ENCODE results near the gene JAKMIP1.

The JAKMIP1 gene

GRCh38 chr4:6229095-6229494, 28.7 kb upstream of the JAKMIP1 start:
- POLR2A ChIA-PET (ENCODE audit: low non-redundant PET), result no interaction called here
- CTCF ChIA-PET, result no interaction called here
- DNase-seq (ENCODE audit: low spot score), result no peak
- TF ChIP-seq CTCF (conservative IDR thresholded peaks at IDR 0.05; ENCODE audit: low read depth), result no peak
- no peak overlapping the region for H3K27ac ChIP-seq

- DNase-seq (ENCODE audit: low spot score), result no peak
- ChIA-PET POLR2A (ENCODE audit: low non-redundant PET) (no interaction called here), CTCF (no interaction called here)
- H3K27ac ChIP-seq, result no peak overlapping the region
- no peak for TF ChIP-seq CTCF (conservative IDR thresholded peaks at IDR 0.05; ENCODE audit: low read depth)
Measured at GRCh38 chr4:6228158-6229067, 28.1 kb upstream of the JAKMIP1 start.

- POLR2A ChIA-PET (ENCODE audit: low non-redundant PET), result no interaction called here
- no peak for DNase-seq (ENCODE audit: low spot score)
- TF ChIP-seq CTCF (conservative IDR thresholded peaks at IDR 0.05; ENCODE audit: low read depth), result no peak
Measured at GRCh38 chr4:6227412-6228157, 27.2 kb upstream of the JAKMIP1 start.

GRCh38 chr4:6226506-6226905, 26.2 kb upstream of the JAKMIP1 start:
- no peak overlapping the region for H3K27ac ChIP-seq
- CTCF ChIA-PET, result no interaction called here
- POLR2A ChIA-PET (ENCODE audit: low non-redundant PET), result no interaction called here
- no peak for TF ChIP-seq CTCF (conservative IDR thresholded peaks at IDR 0.05; ENCODE audit: low read depth)
- no peak for DNase-seq (ENCODE audit: low spot score)

More at GRCh38 chr4:6227412-6228157, 27.2 kb upstream of the JAKMIP1 start:
- CTCF ChIA-PET, result no interaction called here
- no peak overlapping the region for H3K27ac ChIP-seq

- H3K27ac ChIP-seq, result no peak overlapping the region
- peak; percentile 33 for DNase-seq (ENCODE audit: low spot score)
- ChIA-PET POLR2A (ENCODE audit: low non-redundant PET) (no interaction called here), CTCF (interaction anchor here (0.6 kb wide), 1 partner anchor 23 kb away, joined by 3 read pairs; no protein-coding TSS in a partner anchor)
- no peak for TF ChIP-seq CTCF (conservative IDR thresholded peaks at IDR 0.05; ENCODE audit: low read depth)
Measured at GRCh38 chr4:6225469-6225868, 25.1 kb upstream of the JAKMIP1 start.

- no peak overlapping the region for H3K27ac ChIP-seq
- ChIA-PET CTCF (interaction anchor here (0.6 kb wide), 1 partner anchor 22 kb away, joined by 3 read pairs; no protein-coding TSS in a partner anchor), POLR2A (ENCODE audit: low non-redundant PET) (no interaction called here)
- no peak for TF ChIP-seq CTCF (conservative IDR thresholded peaks at IDR 0.05; ENCODE audit: low read depth)
- DNase-seq (ENCODE audit: low spot score), result no peak
Measured at GRCh38 chr4:6224735-6225134, 24.4 kb upstream of the JAKMIP1 start.

Measured in RWPE1 (cell line).